Heart left ventricle (tissue), 16 donors: ENCODE results near the gene LIPT2. TPM values are rescaled to one million over a fixed set of nuclear protein-coding genes. Genes with fewer than 3 reads are reported as not detected.

Experiments used
- ATAC-seq, 4 donors: fragments of 200-7000 bp; cut with Tn5 transposase; one replicate each; pipeline ENCODE4 v1.9.1; 2020 to 2022; ENCODE audit warnings: moderate library complexity in 4 of 4, mild to moderate bottlenecking in 3 of 4, moderate number of reproducible peaks in 1 of 4
- DNase-seq, 5 donors: peaks; one replicate each; pipeline ENCODE4 v3.0.0-alpha.2; 2020
- H3K27ac ChIP-seq, 12 donors: fragments of 200-600 bp; sonication (generic) in 4 of 12; one replicate each; pipeline versions ENCODE4 v1.5.0 to v1.8.0; 2016 to 2022; ENCODE audit warnings: mild to moderate bottlenecking in 2 of 12
- H3K27me3 ChIP-seq, 9 donors: fragments of 200-600 bp; sonication (generic) in 2 of 9; one replicate each; pipeline versions ENCODE4 v1.5.1 to v1.8.0; 2016 to 2022; ENCODE audit warnings: mild to moderate bottlenecking in 3 of 9
- H3K36me3 ChIP-seq, 9 donors: fragments of 200-600 bp; sonication (generic) in 2 of 9; one replicate each; pipeline versions ENCODE4 v1.5.0 to v1.8.0; 2018 to 2022; ENCODE audit warnings: mild to moderate bottlenecking in 2 of 9
- H3K4me1 ChIP-seq, 12 donors: fragments of 200-600 bp; sonication (generic) in 4 of 12; one replicate each; pipeline versions ENCODE4 v1.5.0 to v1.8.0; 2016 to 2022; ENCODE audit warnings: mild to moderate bottlenecking in 3 of 12
- H3K4me3 ChIP-seq, 12 donors: fragments of 200-600 bp; sonication (generic) in 4 of 12; one replicate each; pipeline versions ENCODE4 v1.5.0 to v1.8.0; 2017 to 2022; ENCODE audit warnings: mild to moderate bottlenecking in 9 of 12, moderate library complexity in 4 of 12
- H3K9me3 ChIP-seq, 12 donors: fragments of 200-600 bp; sonication (generic) in 4 of 12; one replicate each; pipeline versions ENCODE4 v1.5.0 to v1.8.0; 2016 to 2022; ENCODE audit warnings: mild to moderate bottlenecking in 1 of 12
- POLR2A ChIP-seq, 2 donors: fragments of 450-650 bp; IDR thresholded peaks; one replicate each; pipeline ENCODE4 v1.6.1; 2017; ENCODE audit warnings: antibody characterized with exemption in 2 of 2, mild to moderate bottlenecking in 2 of 2, moderate library complexity in 2 of 2
- WGBS, 4 donors: extraction: QIAGEN DNeasy Blood & Tissue Kit in 2 of 4; methylation state at CpG; one replicate each; pipeline versions ENCODE4 v1.1.5 to v1.1.7; 2013 to 2018; 5-methylcytosine and 5-hydroxymethylcytosine counted together
- intact Hi-C, 10 donors: fragments of 100-400 bp; cut with DNase I; formaldehyde crosslinking; loops; one replicate each; pipeline versions ENCODE4 v1.11.1 to v1.14.2; 2022
- polyA plus RNA-seq, 2 donors: library from polyadenylated mRNA; stranded (reverse); fragments of 200-250 nt; gene quantifications; one replicate each; pipeline ENCODE4 v1.2.3, GENCODE V29; 2013
- total RNA-seq, 9 donors: library from RNA; depleted of rRNA in 2 of 9; stranded (reverse); fragments of >200 nt in 2 of 9; fragmentation: NEBNext Ultra II Directional in 3 of 9; extraction: Animal tissue kit (Norgen Biotek cat#: 25700) in 3 of 9; gene quantifications; one replicate each; pipeline versions ENCODE4 v1.1.0 to v1.2.4, GENCODE V29; 2016 to 2023
- TF ChIP-seq, protein P1 (sequence below), 12 donors: fragments of 200-600 bp; sonication (generic) in 4 of 12; IDR thresholded peaks; one replicate each; pipeline versions ENCODE4 v1.5.0 to v1.8.0; 2018 to 2022; ENCODE audit warnings: antibody characterized with exemption in 12 of 12, mild to moderate bottlenecking in 5 of 12
- donor health status: ischemic (EF 13 %, LVEDD 7.1; RV severe dilation, severe dysfunction).
- donor health status: healthy with polysubstance abuse.
- donor health status: DM: no; HTN: yes; CAD: no.
- donor health status: DM: no; HTN: no; CAD: no.
- donor health status: ischemic (EF 25% LVEDD 6.9; RV normal size, moderate dysfunction).
- donor health status: ischemic (EF 25% LVEDD 5.7; RV mildly dilated, moderate dysfunction).
- donor health status: healthy.
- donor health status: DM: yes; HTN: yes; CAD: no.
- donor health status: ischemic (EF 35%, LVEDD 5.7; RV mildly dilated, moderate dysfunction).
- donor health status: nonischemic (EF 11% LVEDD 7.7; RV severe dilation, severe dysfunction).
- donor health status: DM: yes; HTN: yes; CAD: no.
- donor health status: PGD.
- donor health status: ischemic (EF 29% LVEDD 5.4; RV normal size, mild dysfunction).
- donor health status: nonischemic (EF 23%, LVEDD 6.1; RV moderate dilation, normal function).

The LIPT2 gene
- total and polyA plus RNA-seq, 11 donors: 0.64 to 3.9 (median 1.4) TPM

DNA sequence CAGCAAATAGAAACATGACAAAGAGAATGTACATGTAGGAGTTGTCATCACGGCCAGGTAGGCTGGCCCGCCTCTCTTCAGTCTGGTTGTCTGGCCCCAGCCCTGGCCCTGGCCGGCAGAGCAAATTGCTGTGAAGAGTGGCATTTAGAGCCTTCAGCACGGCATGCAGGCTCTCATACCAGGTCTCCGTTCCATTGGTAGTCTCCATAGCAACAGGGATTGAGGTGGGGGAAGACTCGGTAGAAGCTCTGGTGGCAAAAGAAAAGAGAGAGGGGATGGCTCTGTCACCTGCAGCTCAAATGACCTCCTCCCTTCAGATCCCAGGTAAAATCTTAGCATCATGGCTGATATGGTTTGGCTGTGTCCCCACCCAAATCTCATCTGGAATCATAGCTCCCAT lies 36.2 kb downstream of the LIPT2 start:
- Histone ChIP-seq H3K27ac (no peak overlapping the region), H3K4me1 (peaks cover 0 to 17% (median 3%) of the 10 kb centered on the region in 12 donors), H3K9me3 (no peaks in the 10 kb centered on the region), H3K27me3 (peaks cover 0 to 5% (median 0%) of the 10 kb centered on the region in 9 donors), H3K4me3 (no peak overlapping the region), H3K36me3 (peaks cover 0 to 15% (median 0%) of the 10 kb centered on the region in 9 donors)
- DNase-seq (no peak), ATAC-seq (no peak)
- intact Hi-C loops: loop anchor here in 1 of 10 donors (5.0 kb wide), 1 partner anchor 35 kb away; the partner anchor contains the start of gene LIPT2
- TF ChIP-seq, protein P1, sequence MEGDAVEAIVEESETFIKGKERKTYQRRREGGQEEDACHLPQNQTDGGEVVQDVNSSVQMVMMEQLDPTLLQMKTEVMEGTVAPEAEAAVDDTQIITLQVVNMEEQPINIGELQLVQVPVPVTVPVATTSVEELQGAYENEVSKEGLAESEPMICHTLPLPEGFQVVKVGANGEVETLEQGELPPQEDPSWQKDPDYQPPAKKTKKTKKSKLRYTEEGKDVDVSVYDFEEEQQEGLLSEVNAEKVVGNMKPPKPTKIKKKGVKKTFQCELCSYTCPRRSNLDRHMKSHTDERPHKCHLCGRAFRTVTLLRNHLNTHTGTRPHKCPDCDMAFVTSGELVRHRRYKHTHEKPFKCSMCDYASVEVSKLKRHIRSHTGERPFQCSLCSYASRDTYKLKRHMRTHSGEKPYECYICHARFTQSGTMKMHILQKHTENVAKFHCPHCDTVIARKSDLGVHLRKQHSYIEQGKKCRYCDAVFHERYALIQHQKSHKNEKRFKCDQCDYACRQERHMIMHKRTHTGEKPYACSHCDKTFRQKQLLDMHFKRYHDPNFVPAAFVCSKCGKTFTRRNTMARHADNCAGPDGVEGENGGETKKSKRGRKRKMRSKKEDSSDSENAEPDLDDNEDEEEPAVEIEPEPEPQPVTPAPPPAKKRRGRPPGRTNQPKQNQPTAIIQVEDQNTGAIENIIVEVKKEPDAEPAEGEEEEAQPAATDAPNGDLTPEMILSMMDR (IDR thresholded peaks at IDR 0.05): no peak
- TF ChIP-seq POLR2A (IDR thresholded peaks at IDR 0.05): no peak
- 83 to 96% (median 88%) methylated on average over 6 of the region's 6 CpGs for whole genome bisulfite sequencing, 4 donors

DNA sequence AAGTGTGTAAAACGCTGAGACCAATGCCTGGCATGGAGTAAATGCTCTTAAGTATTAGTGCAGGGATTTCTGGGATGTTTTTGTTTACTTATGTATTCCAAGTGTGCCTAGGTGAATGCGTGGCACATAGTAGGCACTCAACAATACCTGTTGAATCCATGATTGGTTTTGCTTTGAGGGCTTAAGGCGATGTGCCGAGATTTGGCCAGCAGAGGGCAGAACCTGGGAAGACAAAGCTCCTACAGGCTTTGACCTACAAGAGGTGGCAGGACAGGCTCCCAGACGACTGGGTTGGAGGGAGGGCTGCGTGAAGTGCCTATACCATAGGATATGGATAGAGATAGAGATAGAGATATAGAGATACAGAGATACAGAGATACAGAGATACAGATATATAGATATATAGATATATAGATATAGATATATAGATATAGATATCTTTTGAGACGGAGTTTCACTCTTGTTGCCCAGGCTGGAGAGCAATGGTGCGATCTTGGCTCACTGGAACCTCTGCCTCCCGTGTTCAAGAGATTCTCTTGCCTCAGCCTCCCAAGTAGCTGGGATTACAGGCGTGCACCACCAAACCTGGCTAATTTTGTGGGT lies 40.0 kb downstream of the LIPT2 start:
- TF ChIP-seq, protein P1 (IDR thresholded peaks at IDR 0.05): peak; percentile 62 to 81 (median 77)
- TF ChIP-seq POLR2A (IDR thresholded peaks at IDR 0.05): no peak
- peaks cover 0 to 12% (median 0%) of the 10 kb centered on the region in 9 donors for H3K36me3 ChIP-seq

DNA sequence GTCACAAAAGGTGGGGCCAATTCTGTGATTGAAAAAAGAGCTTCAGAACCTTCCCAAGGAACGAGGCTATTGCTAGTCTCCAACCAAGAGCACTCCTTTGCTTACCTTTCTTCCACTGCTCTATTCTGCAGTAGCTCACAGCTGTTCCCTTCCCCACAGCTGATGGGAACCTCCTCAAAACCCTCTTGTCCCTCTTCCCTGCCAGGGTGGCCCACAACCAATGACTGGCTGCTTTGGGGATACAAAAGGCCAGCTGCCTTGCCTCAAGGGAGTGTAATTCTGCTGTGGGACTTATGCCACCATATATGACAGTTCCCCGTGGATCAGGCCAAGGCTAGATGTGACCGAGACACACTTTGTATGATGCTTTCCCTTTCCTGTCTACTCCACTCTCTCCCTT lies 41.2 kb downstream of the LIPT2 start:
- intact Hi-C loops: loop anchor here in 5 of 10 donors (2.0 to 5.0 kb wide), 5 partner anchors 40 to 275 kb away; partner anchors contain the start of gene LIPT2 (in 1 of the 5)
- DNase-seq: no peak
- WGBS, 4 donors: 75 to 84% (median 76%) methylated on average over 3 of the region's 3 CpGs
- Histone ChIP-seq H3K4me3 (no peak overlapping the region), H3K27ac (no peak overlapping the region), H3K4me1 (peaks cover 0 to 6% (median 0%) of the 10 kb centered on the region in 12 donors), H3K9me3 (no peaks in the 10 kb centered on the region), H3K36me3 (peaks cover 0 to 11% (median 0%) of the 10 kb centered on the region in 9 donors), H3K27me3 (peaks cover 0 to 6% (median 0%) of the 10 kb centered on the region in 9 donors)
- ATAC-seq: no peak
- no peak for TF ChIP-seq POLR2A (IDR thresholded peaks at IDR 0.05)
- TF ChIP-seq, protein P1 (IDR thresholded peaks at IDR 0.05): no peak

More for the DNA sequence above, 40.0 kb downstream of the LIPT2 start:
- intact Hi-C loops: loop anchor here in 8 of 10 donors (1.0 to 5.0 kb wide), 6 partner anchors 39 to 274 kb away; partner anchors contain the start of gene LIPT2 (in 1 of the 8)
- peak in 3 of 4 donors; percentile 74 to 76 (median 74) for ATAC-seq
- Histone ChIP-seq H3K9me3 (no peaks in the 10 kb centered on the region), H3K27me3 (peaks cover 0 to 6% (median 0%) of the 10 kb centered on the region in 9 donors), H3K4me3 (no peak overlapping the region), H3K4me1 (peaks cover 0 to 6% (median 0%) of the 10 kb centered on the region in 12 donors), H3K27ac (no peak overlapping the region)
- 34 to 42% (median 37%) methylated on average over 10 of the region's 10 CpGs for WGBS, 4 donors
- peak; percentile 50 to 80 (median 64) for DNase-seq

DNA sequence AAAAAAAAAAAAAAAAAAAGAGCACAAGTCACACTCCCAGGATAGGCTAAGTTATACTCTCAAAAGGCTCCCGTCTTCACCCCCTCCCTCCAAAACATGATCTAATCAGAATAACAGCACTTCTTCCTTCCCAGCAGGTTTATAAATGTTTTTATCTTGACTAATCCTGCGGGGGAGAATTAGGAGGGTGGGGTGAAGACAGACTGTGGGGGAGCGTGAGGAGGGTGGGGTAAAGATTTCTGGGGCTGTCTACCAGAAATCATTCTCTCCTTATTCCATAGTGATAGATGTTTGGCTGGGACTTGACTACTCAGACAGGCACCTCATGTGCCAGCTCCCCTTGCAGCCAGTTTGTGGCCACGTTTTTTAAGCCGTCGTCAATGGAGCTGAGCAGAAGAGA lies 43.2 kb downstream of the LIPT2 start:
- DNase-seq: no peak

More for the DNA sequence above, 43.2 kb downstream of the LIPT2 start:
- Histone ChIP-seq H3K27me3 (peaks cover 0 to 6% (median 0%) of the 10 kb centered on the region in 9 donors), H3K27ac (no peak overlapping the region), H3K4me3 (no peak overlapping the region), H3K36me3 (no peaks in the 10 kb centered on the region), H3K9me3 (no peaks in the 10 kb centered on the region), H3K4me1 (peaks cover 0 to 6% (median 0%) of the 10 kb centered on the region in 12 donors)
- ATAC-seq: no peak
- TF ChIP-seq, protein P1 (IDR thresholded peaks at IDR 0.05): no peak
- TF ChIP-seq POLR2A (IDR thresholded peaks at IDR 0.05): no peak
- 59 to 64% (median 61%) methylated on average over 6 of the region's 6 CpGs for WGBS, 4 donors
- intact Hi-C loops: loop anchor here in 2 of 10 donors (5.0 kb wide), 3 partner anchors 42 to 277 kb away; partner anchors contain the start of gene LIPT2 (in 1 of the 2)
